ENCODE measurements around the gene CROCC. TPM values are rescaled to one million over a fixed set of nuclear protein-coding genes. Genes with fewer than 3 reads are reported as not detected.
"Not testable (repeated sequence)": the region's sequence is repeated elsewhere in the genome, so short reads cannot be mapped to it uniquely, and the experiment has no call there.

CROCC gene
- total RNA-seq (2014; rRNA removed; shearing (Covaris generic)) (36.3 and 57.9 TPM in 2 replicates), total RNA-seq (2022) (54.0 and 54.1 TPM in 2 replicates), Bru-seq, nascent RNA (percentile 51 among the genes with signal in this experiment), BruChase-seq, experiment 1, labeled RNA remaining after a 6-hour chase (percentile 60 among the genes with signal in this experiment), BruChase-seq, experiment 2, labeled RNA remaining after a 2-hour chase (percentile 56 among the genes with signal in this experiment)
- long read RNA-seq, full-length matches to known transcripts, result 2 of 45 reads
- long read RNA-seq, partial matches to known transcripts, result 18 of 45 reads
- long read RNA-seq, other reads (novel, unspliced or antisense), result 25 of 45 reads

- peak; percentile 82 for DNase-seq (ENCODE audit: low spot score)
- H3K36me3 ChIP-seq (ENCODE audit: insufficient read depth, low read length), result no peaks in the 10 kb centered on the region
- TF ChIP-seq CTCF (conservative IDR thresholded peaks at IDR 0.05; ENCODE audit: low read length), result peak; percentile 57
- no peak for TF ChIP-seq EZH2phosphoT487 (IDR thresholded peaks at IDR 0.05; ENCODE audit: borderline replicate concordance, low read depth, low read length)
- peak within 1 kb of the TSS; percentile 85 for H2AFZ ChIP-seq (ENCODE audit: low read length)
- BruUV-seq (replicated peaks), result no TSS peak
- no peaks in the 10 kb centered on the region for H4K20me1 ChIP-seq (ENCODE audit: insufficient read depth, low read length)
- H3K27ac ChIP-seq (ENCODE audit: low read depth, low read length, poor library complexity, severe bottlenecking), result peak within 1 kb of the TSS; percentile 40
- H3K79me2 ChIP-seq (ENCODE audit: insufficient read depth, low read depth, low read length), result no peaks in the 10 kb centered on the region
- H3K4me1 ChIP-seq (ENCODE audit: insufficient read depth, low read length, poor library complexity, severe bottlenecking), result peaks cover 17% of the 10 kb centered on the region
- no peaks in the 10 kb centered on the region for H3K9me3 ChIP-seq (ENCODE audit: low read length)
- peak within 1 kb of the TSS; percentile 88 for H3K4me2 ChIP-seq (ENCODE audit: low read length)
- peak within 1 kb of the TSS; percentile 76 for H3K4me3 ChIP-seq (ENCODE audit: low read depth, low read length, poor library complexity, severe bottlenecking)
- POLR2A ChIA-PET, result interaction anchor here (1.1 kb wide), 1 partner anchor 19 kb away, joined by 3 read pairs; no protein-coding TSS in a partner anchor
- CTCF ChIA-PET (ENCODE audit: unreplicated experiment), result interaction anchor here (0.7 kb wide), 1 partner anchor 39 kb away, joined by 5 read pairs; no protein-coding TSS in a partner anchor
- intact Hi-C loops (cut with micrococcal nuclease; ENCODE audit: unreplicated experiment), result loop anchor here (2.0 kb wide), 1 partner anchor 39 kb away; no protein-coding TSS in a partner anchor
- no peaks in the 10 kb centered on the region for H3K9me2 ChIP-seq (ENCODE audit: insufficient read depth, low read length)
Observed at GRCh38 chr1:16921391-16922185, at the start of gene CROCC. TSS of gene CROCC (plus strand) at chr1:16921931. CDS start at chr1:16922019, 88 bp downstream.

DNA sequence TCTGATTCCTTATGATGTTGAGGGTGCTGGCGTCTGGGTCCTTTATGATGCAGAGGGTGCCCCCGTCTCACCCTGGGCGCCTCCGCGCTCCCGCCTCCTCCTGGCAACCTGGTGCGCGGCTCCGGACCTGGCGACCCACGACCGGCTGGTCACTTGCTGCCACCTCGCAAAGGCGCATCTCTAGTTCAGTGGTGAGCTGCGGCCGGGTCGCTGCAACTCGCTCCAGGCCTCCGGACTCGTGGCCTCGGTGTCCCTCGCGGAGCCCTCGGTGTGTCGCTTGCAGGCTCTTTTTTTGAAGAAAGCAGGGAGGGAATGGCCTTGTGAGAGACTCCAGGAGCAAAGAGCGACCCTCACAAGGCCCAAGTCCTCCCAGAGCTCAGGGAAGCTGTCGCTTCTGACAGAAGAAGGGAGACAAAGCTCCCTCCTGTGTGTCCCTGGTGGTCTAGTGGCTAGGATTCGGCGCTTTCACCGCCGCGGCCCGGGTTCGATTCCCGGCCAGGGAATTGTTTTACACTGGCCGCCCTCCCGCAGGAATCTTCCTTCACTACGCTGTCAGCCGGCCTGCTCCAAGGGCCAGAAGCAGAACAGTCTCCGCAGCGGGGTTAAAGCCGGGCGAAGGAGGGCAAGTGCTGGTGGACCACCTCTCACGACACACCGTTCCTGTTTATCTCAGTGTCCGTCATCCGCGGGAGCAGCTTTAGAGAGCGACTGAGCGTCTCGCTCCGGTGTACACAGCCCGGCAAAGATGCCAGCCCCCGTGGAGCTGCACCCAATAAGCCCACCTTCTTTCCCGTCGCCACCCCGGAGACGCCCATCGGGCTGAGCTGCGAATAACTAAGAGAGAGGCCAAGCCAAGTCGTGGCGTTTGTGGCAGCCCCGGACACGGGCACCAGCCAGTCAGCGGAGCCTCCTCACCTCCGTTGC, 49.3 kb upstream of the CROCC start:
- DNase-seq (ENCODE audit: low spot score); H3K9me3 ChIP-seq (ENCODE audit: low read length); BruUV-seq (replicated peaks); intact Hi-C loops (cut with micrococcal nuclease; ENCODE audit: unreplicated experiment); H3K79me2 ChIP-seq (ENCODE audit: insufficient read depth, low read depth, low read length); H3K27ac ChIP-seq (ENCODE audit: low read depth, low read length, poor library complexity, severe bottlenecking); POLR2A ChIA-PET; H3K36me3 ChIP-seq (ENCODE audit: insufficient read depth, low read length); H4K20me1 ChIP-seq (ENCODE audit: insufficient read depth, low read length); H2AFZ ChIP-seq (ENCODE audit: low read length); H3K4me3 ChIP-seq (ENCODE audit: low read depth, low read length, poor library complexity, severe bottlenecking); CTCF ChIA-PET (ENCODE audit: unreplicated experiment); H3K4me1 ChIP-seq (ENCODE audit: insufficient read depth, low read length, poor library complexity, severe bottlenecking); H3K4me2 ChIP-seq (ENCODE audit: low read length); H3K9me2 ChIP-seq (ENCODE audit: insufficient read depth, low read length): not testable (repeated sequence)

DNA sequence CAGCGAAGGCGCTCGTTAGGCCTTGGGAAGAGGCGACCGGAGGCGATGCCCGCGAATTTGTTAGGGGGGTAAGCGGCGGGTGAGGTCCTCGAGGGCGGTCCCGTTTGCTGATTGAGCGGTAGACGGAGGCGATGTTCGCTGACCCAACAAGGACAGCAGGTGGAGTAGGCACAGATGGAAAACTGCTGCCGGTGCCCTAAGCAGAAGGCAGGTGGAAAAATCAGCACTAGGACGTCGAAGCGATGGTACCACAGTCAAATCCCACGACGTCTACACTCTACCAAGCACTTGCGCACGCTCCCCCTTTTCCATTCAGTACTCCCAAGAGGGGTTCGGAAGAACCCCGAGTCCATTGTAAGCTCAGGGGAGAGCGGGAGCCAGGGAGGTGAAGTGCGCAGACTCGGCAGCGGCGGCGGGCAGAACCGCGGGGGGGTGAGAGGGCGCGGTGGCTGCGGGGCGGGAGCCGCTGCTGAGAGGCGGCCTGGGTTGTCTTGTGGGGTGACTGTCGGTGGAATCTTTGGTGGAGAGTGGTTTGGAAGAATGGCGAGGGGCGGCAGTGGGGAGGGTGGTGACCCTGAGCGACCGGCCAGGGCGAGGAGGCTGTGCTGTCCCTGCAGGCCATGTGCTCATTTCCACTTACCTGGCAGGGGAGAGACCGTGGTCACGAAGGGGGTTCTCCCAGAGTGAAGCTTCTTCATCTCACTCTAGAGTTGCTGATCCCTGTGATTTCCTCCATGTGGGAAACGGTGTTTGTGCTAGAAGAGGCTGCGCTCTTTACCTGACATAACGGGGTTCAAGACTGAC, 48.5 kb upstream of the CROCC start:
- H3K4me3 ChIP-seq (ENCODE audit: low read depth, low read length, poor library complexity, severe bottlenecking); H3K79me2 ChIP-seq (ENCODE audit: insufficient read depth, low read depth, low read length); CTCF ChIA-PET (ENCODE audit: unreplicated experiment); intact Hi-C loops (cut with micrococcal nuclease; ENCODE audit: unreplicated experiment); POLR2A ChIA-PET; BruUV-seq (replicated peaks); H4K20me1 ChIP-seq (ENCODE audit: insufficient read depth, low read length); H3K4me2 ChIP-seq (ENCODE audit: low read length); DNase-seq (ENCODE audit: low spot score); H3K27ac ChIP-seq (ENCODE audit: low read depth, low read length, poor library complexity, severe bottlenecking); H3K9me2 ChIP-seq (ENCODE audit: insufficient read depth, low read length); H2AFZ ChIP-seq (ENCODE audit: low read length); H3K36me3 ChIP-seq (ENCODE audit: insufficient read depth, low read length); H3K9me3 ChIP-seq (ENCODE audit: low read length); H3K4me1 ChIP-seq (ENCODE audit: insufficient read depth, low read length, poor library complexity, severe bottlenecking): not testable (repeated sequence)

DNA sequence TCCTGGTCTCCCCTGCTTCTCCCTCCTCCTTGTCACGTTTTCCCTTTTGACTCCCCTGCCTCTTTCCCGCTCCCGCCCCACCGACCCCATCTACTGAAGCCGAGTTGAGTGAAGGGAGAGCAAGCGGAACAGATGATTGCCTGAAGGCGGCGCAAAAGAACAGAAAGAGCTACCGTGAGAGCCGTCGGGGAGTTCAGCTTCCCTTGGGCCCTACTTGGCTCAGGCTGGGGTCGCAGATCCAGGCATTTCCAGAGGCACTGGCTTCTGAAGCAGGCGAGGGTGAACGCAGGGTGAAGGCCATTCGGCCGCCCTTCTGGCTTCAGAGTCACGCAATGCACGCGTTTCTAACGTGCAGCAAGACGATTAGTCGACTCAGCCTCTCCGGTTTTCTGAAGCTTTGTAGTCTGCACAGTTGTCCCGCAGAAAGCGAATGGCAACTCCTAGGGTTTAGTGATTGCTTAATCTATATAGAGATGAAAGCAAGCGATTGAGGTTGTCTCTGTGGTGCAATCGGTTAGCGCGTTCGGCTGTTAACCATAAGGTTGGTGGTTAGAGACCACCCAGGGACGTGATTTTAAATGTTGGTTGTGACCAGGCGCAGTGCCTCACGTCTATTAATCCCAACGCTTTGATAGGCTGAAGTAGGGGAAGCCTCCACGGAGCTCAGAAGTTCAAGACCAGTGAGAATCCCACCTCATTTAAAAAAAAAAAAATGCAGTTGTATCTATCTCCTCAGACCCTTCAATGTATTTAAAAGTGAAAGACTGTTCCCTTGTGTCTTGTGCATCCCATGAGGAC, 46.6 kb upstream of the CROCC start:
- H3K36me3 ChIP-seq (ENCODE audit: insufficient read depth, low read length); DNase-seq (ENCODE audit: low spot score); H3K4me2 ChIP-seq (ENCODE audit: low read length); H3K9me2 ChIP-seq (ENCODE audit: insufficient read depth, low read length); POLR2A ChIA-PET; H4K20me1 ChIP-seq (ENCODE audit: insufficient read depth, low read length); H3K79me2 ChIP-seq (ENCODE audit: insufficient read depth, low read depth, low read length); H3K9me3 ChIP-seq (ENCODE audit: low read length); H2AFZ ChIP-seq (ENCODE audit: low read length); H3K27ac ChIP-seq (ENCODE audit: low read depth, low read length, poor library complexity, severe bottlenecking); BruUV-seq (replicated peaks); intact Hi-C loops (cut with micrococcal nuclease; ENCODE audit: unreplicated experiment); CTCF ChIA-PET (ENCODE audit: unreplicated experiment); H3K4me1 ChIP-seq (ENCODE audit: insufficient read depth, low read length, poor library complexity, severe bottlenecking); H3K4me3 ChIP-seq (ENCODE audit: low read depth, low read length, poor library complexity, severe bottlenecking): not testable (repeated sequence)
